HCT116 (cell line): ENCODE results near the gene CAVIN2. TPM values are rescaled to one million over a fixed set of nuclear protein-coding genes. Genes with fewer than 3 reads are reported as not detected.

Source experiments
- ATAC-seq: fragments of 200-7000 bp; cut with Tn5 transposase; 2 replicates; pipeline ENCODE4 v1.9.1; 2020; ENCODE audit warnings: mild to moderate bottlenecking, moderate library complexity
- BruUV-seq: library from RNA; stranded (reverse); fragments of 400-500 nt; replicated peaks from 2 replicates; lab custom pipeline; 2021; lab: Mats Ljungman, UMichigan
- CTCF ChIA-PET: fragments of 300-600 bp; sonication (Branson Sonifier 250); formaldehyde crosslinking; loops from one replicate; lab custom pipeline; 2021; ENCODE audit warnings: antibody characterized with exemption; lab: Charles Lee
- POLR2A ChIA-PET: fragments of 300-600, 350-600 bp; sonication (Branson Sonifier 250); formaldehyde crosslinking; loops from one replicate; lab custom pipeline; 2021; ENCODE audit warnings: antibody characterized with exemption; lab: Charles Lee
- RAD21 ChIA-PET, 2 experiments: fragments of 300-600 bp; sonication (Branson Sonifier 250); formaldehyde crosslinking; loops; one replicate each; lab custom pipeline; 2023; ENCODE audit warnings: low total read pairs in 2 of 2; ENCODE audit not compliant: uncharacterized antibody in 2 of 2, unreplicated experiment in 2 of 2, low non-redundant PET in 1 of 2; lab: Charles Lee
- DNase-seq: peaks from one replicate; pipeline ENCODE4 v3.0.0-alpha.2; 2010; ENCODE audit warnings: low read depth, low spot score
- H2AFZ ChIP-seq: fragments of 200-600 bp; shearing (Covaris generic), sonication (generic); 2 replicates; pipeline ENCODE4 v1.6.1; 2017; ENCODE audit warnings: low read depth, mixed run types, mixed read lengths, antibody characterized with exemption, low read length; ENCODE audit not compliant: poor library complexity, severe bottlenecking
- H3K27ac ChIP-seq: 2 replicates; pipeline ENCODE4 v1.5.1; 2012; ENCODE audit warnings: low read depth, low read length
- H3K27me3 ChIP-seq: fragments of 200-600 bp; sonication (generic); 2 replicates; pipeline ENCODE4 v1.6.1; 2016; ENCODE audit warnings: mixed run types, low read length, mixed read lengths; ENCODE audit not compliant: insufficient read depth
- H3K36me3 ChIP-seq, 2 experiments: fragments of 200-500 bp in 1 of 2; fragments of 200-600 bp in 1 of 2; sonication (Bioruptor generic) in 1 of 2; sonication (generic) in 1 of 2; 2 replicates each; pipeline versions ENCODE4 v1.5.1 to v1.6.1; 2014 to 2016; ENCODE audit warnings: low read length in 2 of 2, inconsistent platforms in 1 of 2, mixed read lengths in 1 of 2, mixed run types in 1 of 2; ENCODE audit not compliant: insufficient read depth in 2 of 2, control insufficient read depth in 1 of 2
- H3K4me1 ChIP-seq, 2 experiments: fragments of 200-600 bp in 1 of 2; sonication (generic) in 1 of 2; 2 replicates each; pipeline versions ENCODE4 v1.5.1 to v1.6.1; 2012 to 2017; ENCODE audit warnings: low read length in 2 of 2, inconsistent platforms in 1 of 2, mild to moderate bottlenecking in 1 of 2, mixed read lengths in 1 of 2, mixed run types in 1 of 2, moderate library complexity in 1 of 2; ENCODE audit not compliant: insufficient read depth in 2 of 2, control insufficient read depth in 1 of 2
- H3K4me2 ChIP-seq: fragments of 200-600 bp; sonication (generic); 2 replicates; pipeline ENCODE4 v1.6.1; 2017; ENCODE audit warnings: mixed run types, low read length, mixed read lengths
- H3K4me3 ChIP-seq, 2 experiments: fragments of 200-600 bp in 1 of 2; sonication (generic) in 1 of 2; replicated peaks in 1 of 2; 2 replicates each; pipeline ENCODE4 v1.5.1; 2011 to 2016; ENCODE audit warnings: low read length in 2 of 2, control low read depth in 1 of 2, low read depth in 1 of 2, mild to moderate bottlenecking in 1 of 2, mixed read lengths in 1 of 2, mixed run types in 1 of 2
- H3K79me2 ChIP-seq: fragments of 200-600 bp; sonication (generic); 2 replicates; pipeline ENCODE4 v1.6.1; 2017; ENCODE audit warnings: mild to moderate bottlenecking, mixed run types, low read length, moderate library complexity, mixed read lengths; ENCODE audit not compliant: insufficient read depth
- H3K9ac ChIP-seq: fragments of 200-600 bp; sonication (generic); 2 replicates; pipeline ENCODE4 v1.6.1; 2016; ENCODE audit warnings: low read length, mixed read lengths
- H3K9me2 ChIP-seq: fragments of 200-600 bp; sonication (generic), shearing (Covaris generic); 2 replicates; pipeline ENCODE4 v1.6.1; 2017; ENCODE audit warnings: mixed run types, mild to moderate bottlenecking, moderate library complexity; ENCODE audit not compliant: insufficient read depth
- H3K9me3 ChIP-seq, 2 experiments: fragments of 200-500 bp in 1 of 2; fragments of 200-600 bp in 1 of 2; sonication (Bioruptor generic) in 1 of 2; sonication (generic) in 1 of 2; 2 replicates each; pipeline ENCODE4 v1.6.1; 2014 to 2017; ENCODE audit warnings: low read length in 2 of 2, mixed read lengths in 2 of 2, inconsistent platforms in 1 of 2, low read depth in 1 of 2, mild to moderate bottlenecking in 1 of 2, mixed run types in 1 of 2, moderate library complexity in 1 of 2; ENCODE audit not compliant: control insufficient read depth in 1 of 2, insufficient read depth in 1 of 2
- H4K20me1 ChIP-seq: fragments of 200-600 bp; sonication (generic), shearing (Covaris generic); 2 replicates; pipeline ENCODE4 v1.6.1; 2017; ENCODE audit warnings: mixed run types, mild to moderate bottlenecking, moderate library complexity; ENCODE audit not compliant: insufficient read depth
- CBX3 ChIP-seq: IDR thresholded peaks from 2 replicates; pipeline ENCODE4 v1.6.1; 2012; ENCODE audit warnings: low read depth
- CEBPB ChIP-seq: IDR thresholded peaks from 2 replicates; pipeline ENCODE4 v1.6.1; 2012; ENCODE audit warnings: low read depth
- REST ChIP-seq: IDR thresholded peaks from 2 replicates; pipeline ENCODE4 v1.6.1; 2012; ENCODE audit warnings: low read depth
- SIN3A ChIP-seq: IDR thresholded peaks from 2 replicates; pipeline ENCODE4 v1.6.1; 2012; ENCODE audit warnings: low read depth
- TCF7L2 ChIP-seq: IDR thresholded peaks from 2 replicates; pipeline ENCODE4 v1.7.0; 2011; ENCODE audit warnings: borderline replicate concordance, inconsistent platforms; ENCODE audit not compliant: insufficient read depth, insufficient read length; ENCODE audit errors: extremely low read depth
- ZNF274 ChIP-seq: fragments of 200-500 bp; sonication (Bioruptor generic); IDR thresholded peaks from 2 replicates; pipeline ENCODE4 v1.6.1; 2014; ENCODE audit warnings: mild to moderate bottlenecking, low read depth, low read length, inconsistent platforms
- intact Hi-C: fragments of 100-400 bp; cut with micrococcal nuclease; formaldehyde crosslinking; loops from 2 replicates; pipeline ENCODE4 v1.10.0; 2022
- total RNA-seq: library from RNA; stranded (reverse); gene quantifications from one replicate; pipeline ENCODE4 v1.2.1, GENCODE V29; 2021; ENCODE audit not compliant: unreplicated experiment
- TF ChIP-seq, protein P1 (sequence below): IDR thresholded peaks from 2 replicates; pipeline ENCODE4 v1.6.1; 2011; ENCODE audit warnings: mild to moderate bottlenecking, low read length, moderate library complexity; ENCODE audit not compliant: insufficient replicate concordance; ENCODE audit errors: extremely low read depth

CAVIN2 gene
- total RNA-seq, 1 experiment from 2014 or later, result 0.27 TPM

DNA sequence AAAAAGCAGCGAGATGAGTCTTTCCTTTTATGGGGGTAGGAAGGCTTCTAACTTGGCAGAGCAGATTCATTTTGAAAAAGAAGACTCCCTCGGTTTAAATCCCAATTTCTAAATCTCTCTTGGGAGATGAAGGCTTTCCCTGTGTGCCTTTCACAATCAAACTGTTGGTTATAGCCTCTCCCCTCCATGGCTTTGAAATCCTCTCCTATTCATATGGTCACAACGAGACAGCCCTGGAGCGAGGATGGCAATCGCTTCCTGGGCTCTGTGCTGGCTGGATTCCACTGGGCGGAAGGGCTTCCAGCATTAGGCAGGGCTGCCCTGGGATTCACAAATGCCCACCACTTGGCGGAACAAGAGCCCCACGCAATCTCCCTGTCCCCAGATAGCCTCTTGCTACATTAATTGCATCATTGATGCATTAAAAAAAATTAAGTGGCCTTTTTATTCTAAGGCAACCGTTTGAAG, 1.6 kb downstream of the CAVIN2 start:
- POLR2A ChIA-PET, result no interaction called here
- Histone ChIP-seq H3K27ac (no peak overlapping the region), H3K9me3 (no peaks in the 10 kb centered on the region), H3K79me2 (no peaks in the 10 kb centered on the region), H3K9ac (no peak overlapping the region), H3K27me3 (no peaks in the 10 kb centered on the region), H3K4me1 (peaks cover 0 to 5% of the 10 kb centered on the region in 2 experiments; a peak in 1 of 4 replicates), H3K36me3 (no peaks in the 10 kb centered on the region), H3K9me2 (no peaks in the 10 kb centered on the region), H2AFZ (no peak overlapping the region), H3K4me3 (no peak overlapping the region), H4K20me1 (no peaks in the 10 kb centered on the region), H3K4me2 (no peak overlapping the region)
- BruUV-seq, result no TSS peak
- TF ChIP-seq REST (no peak), CEBPB (no peak), CBX3 (no peak), TCF7L2 (no peak), SIN3A (no peak), ZNF274 (no peak)
- TF ChIP-seq, protein P1, sequence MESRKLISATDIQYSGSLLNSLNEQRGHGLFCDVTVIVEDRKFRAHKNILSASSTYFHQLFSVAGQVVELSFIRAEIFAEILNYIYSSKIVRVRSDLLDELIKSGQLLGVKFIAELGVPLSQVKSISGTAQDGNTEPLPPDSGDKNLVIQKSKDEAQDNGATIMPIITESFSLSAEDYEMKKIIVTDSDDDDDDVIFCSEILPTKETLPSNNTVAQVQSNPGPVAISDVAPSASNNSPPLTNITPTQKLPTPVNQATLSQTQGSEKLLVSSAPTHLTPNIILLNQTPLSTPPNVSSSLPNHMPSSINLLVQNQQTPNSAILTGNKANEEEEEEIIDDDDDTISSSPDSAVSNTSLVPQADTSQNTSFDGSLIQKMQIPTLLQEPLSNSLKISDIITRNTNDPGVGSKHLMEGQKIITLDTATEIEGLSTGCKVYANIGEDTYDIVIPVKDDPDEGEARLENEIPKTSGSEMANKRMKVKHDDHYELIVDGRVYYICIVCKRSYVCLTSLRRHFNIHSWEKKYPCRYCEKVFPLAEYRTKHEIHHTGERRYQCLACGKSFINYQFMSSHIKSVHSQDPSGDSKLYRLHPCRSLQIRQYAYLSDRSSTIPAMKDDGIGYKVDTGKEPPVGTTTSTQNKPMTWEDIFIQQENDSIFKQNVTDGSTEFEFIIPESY, result no peak
- RAD21 ChIA-PET, result no interaction called here
- intact Hi-C loops, result no loop called here
- CTCF ChIA-PET, result interaction anchor here (1.8 kb wide), 1 partner anchor 24 kb away, joined by 4 read pairs; no protein-coding TSS in a partner anchor
- no peak for ATAC-seq
- DNase-seq, result no peak
